HG03442 (cell line): ENCODE measurements around the gene ZNF385C.

Experiments
- ATAC-seq: cut with Tn5 transposase; IDR thresholded peaks from one replicate; pipeline ENCODE4 v1.9.1; 2021; ENCODE audit warnings: mild to moderate bottlenecking, moderate library complexity; ENCODE audit not compliant: unreplicated experiment

Gene ZNF385C

DNA sequence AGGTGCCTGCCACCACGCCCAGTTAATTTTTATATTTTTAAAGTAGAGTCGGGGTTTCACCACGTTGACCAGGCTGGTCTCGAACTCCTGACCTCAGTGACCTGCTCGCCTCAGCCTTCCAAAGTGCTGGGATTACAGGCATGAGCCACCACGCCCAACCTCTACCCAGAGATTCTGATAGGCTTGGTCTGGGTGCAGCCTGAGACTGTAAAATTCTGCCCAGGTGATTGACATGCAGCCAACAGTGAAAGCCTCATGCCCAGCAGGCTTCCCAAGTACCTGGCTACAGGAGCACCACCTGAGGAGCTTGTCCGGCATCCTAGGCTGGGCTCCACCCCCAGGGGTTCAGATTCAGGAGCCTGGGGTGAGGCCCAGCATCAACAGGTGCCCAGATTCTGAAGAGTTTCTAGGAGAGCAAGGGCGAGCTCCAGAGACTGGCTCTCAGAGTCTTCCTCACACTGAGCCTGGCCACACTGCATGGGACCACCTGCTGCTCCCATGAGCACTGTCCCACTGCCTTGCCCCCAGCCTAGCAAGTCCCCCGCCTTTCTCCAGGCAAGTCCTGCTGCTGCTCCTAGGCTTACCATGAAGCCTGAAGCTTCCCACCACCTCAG lies 16.6 kb downstream of the ZNF385C start:
- ATAC-seq: no peak

DNA sequence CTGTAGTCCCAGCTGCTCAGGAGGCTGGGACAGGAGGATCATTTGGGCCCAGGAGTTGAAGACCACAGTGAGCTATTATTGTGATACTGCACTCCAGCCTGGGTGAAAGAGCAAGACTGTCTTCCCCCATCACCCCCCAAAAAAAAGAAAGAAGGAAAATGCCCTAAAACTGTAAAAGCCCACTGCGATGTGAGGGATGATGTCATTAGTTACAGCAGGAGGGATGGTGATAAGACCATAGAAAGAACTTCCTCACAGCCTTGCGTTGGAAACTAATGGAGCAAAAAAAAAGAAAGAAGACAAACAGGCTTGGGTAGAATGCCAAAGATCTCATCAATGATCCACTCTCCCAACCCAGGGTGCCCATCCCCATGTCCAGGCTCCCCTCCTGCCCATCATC lies 18.7 kb downstream of the ZNF385C start:
- ATAC-seq: no peak

DNA sequence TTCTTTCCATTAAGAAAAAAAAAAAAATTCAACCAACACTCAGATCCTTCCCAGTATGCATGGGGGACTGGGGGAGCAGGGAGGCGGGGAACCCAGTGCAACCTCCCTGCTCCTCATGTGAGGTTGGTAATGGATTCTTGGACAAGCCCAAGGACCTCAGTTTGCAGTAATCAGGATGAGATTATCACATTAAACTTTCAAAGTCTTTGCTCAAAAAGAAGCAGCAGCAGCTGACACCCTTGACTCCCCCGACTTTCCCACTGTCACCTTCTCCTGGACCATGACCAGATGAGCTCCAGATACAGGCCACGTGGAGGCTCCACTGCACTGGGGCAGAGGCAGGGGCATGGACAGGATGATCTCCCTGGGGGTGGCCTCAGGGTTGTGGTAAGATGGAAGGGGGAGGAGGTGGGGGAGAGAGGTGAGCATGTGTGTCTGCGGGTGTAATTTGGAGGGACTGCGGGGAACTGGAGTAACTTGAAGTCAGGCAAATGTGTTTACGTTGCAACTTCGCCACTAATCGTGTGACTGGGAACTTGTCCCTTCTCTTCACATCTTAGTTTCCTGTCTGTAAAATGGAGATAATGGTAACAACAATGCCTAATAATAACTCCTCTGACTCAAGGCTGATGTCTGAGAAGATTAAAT lies 19.8 kb downstream of the ZNF385C start:
- no peak for ATAC-seq

DNA sequence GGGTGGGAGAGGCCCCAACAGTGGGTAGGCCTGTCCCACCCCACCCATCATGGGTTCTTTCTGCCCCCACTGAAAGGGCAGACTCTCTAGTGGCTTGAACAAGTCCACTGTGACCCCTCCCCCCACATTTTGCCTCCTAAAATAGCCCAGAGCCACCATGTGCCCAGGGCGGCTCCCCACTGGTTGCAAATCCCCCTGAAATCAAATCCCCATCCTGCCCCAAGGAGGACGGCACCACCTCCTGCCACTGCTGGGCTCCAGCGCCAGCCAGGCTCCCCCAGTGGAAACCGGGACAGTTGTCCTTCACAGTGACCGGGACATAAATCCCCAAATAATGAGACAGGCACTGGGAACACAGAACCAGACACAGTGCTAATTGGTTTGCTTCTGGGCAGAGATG lies 20.5 kb downstream of the ZNF385C start:
- no peak for ATAC-seq

DNA sequence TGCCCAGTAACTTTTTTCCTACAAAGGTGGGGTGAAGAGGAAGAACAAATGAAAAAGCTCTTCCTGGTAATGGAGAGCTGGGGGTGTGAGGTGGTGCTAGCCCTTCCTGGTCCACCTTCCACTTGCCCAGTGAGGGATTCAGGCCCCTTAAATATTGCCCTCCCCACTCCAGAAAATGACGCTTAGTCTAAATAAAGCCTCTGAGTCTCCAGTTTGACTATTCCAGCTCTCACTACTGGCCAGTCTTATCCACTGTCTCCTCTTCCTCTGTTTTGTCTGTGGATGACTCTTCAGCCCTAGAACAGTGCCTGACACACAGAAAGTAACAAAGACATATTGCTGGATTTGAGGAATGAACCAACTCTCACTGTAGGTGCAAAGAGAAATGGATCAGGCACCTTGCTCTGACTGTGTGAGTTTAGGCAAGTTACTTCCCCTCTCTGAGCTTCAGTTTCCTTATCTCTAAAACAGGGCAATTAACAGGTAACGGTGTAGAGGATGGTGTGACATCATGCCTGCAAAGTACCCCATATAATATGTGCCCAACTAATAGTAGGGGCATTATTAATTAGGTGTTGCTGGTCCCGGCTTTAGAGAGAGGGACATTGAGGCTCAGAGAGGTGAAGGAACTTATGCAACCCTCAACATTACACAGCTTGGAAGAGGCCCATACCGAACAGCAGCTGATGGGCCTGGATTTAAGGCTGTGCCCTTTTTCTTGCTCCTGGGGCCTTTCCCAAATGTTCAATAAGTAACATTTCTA lies 21.3 kb downstream of the ZNF385C start:
- no peak for ATAC-seq

DNA sequence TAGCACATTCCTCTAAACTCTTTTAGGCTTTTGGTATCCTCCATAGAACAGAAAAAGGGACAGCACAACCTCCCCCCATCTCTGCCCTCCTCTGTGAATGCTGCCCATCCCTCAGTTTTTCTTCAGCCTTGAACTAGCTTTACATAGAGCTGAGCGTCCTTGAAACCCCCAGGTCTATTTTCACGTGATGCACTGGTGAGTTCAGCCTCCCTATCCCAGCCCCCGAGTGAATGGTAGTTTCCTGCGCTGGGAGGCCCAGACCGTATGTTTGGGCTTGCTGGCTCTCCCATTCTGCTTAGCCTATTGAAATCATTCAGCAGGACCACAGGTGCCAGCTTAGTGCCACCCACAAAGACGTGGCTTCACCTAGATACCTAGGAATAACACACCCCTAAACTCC lies 22.5 kb downstream of the ZNF385C start:
- no peak for ATAC-seq

DNA sequence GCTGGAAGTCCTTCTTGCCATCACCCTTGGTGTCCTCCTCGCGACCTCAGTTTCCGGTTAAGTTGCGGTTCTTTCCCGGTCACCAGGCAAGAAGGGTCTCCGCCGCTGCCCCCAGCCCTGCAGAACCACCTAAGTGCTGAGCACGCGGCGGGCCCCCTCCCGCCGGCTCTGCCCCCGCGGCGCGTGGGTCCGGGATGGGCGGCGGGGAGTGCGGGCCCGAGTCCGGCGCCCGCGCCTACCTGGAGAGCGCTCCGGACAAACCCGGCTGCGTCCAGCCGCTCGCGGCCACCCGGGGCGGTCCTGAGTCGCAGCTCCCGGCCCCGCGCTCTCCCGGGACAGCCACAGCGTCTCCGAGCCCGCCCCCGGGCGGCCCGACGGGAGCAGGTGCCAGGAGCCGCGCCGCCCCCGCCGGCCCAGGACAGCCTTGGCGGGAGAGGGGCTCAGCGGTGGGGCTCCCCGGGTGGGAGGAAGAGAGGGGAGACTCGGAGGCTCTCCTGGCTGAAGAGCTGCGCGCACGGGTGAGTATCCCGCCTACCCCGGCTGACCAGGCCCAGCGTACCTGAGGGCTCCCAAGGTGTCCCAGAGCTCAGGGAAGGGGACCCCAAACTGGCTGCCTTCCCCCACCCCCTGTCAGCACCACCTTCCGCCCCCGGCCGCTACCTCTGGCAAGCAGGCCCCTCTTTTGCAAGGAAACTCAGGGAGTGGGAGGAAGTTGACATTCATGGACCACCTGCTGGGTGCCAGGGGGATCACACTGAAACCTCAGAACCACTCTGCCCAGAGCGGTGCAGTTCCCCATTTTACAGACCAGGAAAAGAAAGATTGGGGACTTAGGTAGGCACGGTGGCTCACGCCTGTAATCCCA lies 25.7 kb downstream of the ZNF385C start:
- no peak for ATAC-seq

DNA sequence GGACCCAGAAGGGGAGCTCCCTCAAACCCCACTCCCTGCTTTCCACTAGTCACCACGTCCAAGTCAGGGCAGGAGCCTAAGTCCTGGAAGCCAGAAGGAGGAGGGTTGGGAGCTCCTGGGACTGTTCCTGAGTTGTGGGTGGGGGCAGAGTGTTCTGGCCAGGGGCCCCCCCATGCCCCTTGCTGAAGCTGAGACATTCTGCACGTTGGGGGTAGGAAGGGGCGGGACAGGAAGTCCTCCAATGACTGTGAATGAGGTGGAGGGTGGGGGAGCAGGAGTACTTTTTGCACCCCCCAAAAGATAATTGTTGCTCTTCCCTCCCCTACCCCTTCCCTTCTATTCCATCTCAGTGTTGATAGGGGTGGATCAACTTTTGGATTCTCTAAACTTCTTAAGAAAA lies 26.5 kb downstream of the ZNF385C start:
- ATAC-seq: no peak

DNA sequence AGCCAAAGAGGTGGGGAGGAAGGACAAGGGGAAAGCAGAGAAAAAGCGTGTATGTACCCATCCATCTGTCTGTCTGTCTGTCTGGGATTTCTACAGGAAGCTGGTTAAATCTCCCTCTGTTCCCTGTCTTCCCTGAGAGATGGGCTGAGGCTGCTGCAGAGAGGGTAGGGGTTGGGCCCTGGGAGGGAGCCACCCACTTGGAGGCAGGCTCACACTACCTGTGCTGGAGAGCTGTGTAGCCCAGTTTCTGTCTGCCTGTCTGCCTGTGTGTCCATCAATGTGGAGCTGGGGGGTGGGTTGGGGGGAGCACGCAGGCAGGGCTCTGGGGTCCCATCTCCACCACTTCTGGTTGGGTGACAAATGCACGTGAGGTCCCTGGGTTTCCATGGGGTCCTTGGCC lies 29.3 kb downstream of the ZNF385C start:
- ATAC-seq: no peak

DNA sequence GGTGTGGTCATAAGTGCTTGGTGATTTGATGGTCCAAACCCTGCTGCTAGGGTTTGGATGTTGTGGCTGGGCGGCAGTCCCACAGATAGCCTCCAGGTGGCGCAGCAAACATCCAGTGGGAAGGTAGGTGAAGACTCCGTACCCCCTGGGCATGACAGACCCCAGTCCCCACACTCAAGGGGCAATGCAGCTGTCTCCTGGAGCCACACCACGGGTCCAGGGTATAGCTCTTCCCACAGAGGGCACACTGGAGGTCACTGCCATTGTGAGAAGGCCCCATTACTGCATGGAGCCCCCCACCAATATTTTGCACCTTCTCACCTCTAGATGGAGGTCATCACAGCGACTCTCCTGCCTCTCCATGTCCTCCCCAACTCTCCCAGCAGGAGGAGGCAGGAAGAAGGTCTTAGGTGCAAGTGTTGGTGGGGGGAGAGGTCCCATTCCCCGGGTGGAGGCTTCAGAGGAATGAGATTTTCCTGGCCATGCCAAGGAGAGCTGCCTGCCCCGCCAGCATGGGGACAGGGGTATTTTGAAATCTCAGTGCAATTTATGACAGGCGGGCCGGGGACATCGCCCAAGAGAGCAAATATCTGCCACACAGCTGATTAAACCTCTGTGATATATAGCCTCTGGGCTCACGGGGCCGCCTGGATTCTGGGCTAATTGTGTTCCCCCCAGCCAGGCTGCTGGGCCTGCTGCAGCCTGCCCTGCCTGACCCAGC lies 30.7 kb downstream of the ZNF385C start:
- ATAC-seq: no peak

DNA sequence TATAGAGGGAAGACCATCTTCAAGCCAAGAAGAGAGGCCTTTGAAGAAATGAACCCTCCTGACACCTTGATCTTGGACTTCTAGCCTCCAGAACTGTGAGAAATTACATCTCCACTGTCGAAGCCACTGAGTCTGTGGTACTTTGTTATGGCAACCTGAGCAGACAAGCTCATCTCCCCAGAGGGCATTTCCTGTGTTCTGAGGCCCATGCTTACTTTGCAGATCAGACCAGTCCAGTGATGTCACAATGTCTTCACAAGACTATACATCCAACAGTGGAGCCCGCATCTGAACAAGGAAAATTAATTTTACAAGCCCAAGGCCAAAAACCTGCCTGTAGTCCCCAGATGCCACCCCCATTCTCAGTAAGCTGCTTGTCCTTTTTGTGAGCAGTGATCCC lies 33.1 kb downstream of the ZNF385C start:
- ATAC-seq: no peak

DNA sequence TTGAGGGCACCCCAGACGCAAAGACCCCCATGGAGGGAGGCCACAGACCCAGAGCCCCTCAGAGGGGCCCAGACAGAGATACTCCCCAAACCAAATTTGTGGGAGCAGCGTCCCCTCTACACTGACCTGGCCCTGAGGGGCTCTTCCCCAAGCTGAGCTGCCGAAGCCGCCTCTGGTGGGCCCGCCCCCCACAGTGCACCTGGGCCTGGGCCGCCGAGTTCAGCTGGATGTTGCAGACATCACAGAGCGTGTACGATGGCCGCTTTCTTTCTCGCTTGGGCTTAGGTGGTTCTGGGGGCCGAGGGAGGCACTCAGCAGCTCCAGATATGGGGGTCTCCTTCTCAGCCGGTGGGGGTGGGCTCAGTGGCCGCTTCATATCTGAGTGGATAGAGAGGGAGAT lies 35.6 kb downstream of the ZNF385C start:
- no peak for ATAC-seq

DNA sequence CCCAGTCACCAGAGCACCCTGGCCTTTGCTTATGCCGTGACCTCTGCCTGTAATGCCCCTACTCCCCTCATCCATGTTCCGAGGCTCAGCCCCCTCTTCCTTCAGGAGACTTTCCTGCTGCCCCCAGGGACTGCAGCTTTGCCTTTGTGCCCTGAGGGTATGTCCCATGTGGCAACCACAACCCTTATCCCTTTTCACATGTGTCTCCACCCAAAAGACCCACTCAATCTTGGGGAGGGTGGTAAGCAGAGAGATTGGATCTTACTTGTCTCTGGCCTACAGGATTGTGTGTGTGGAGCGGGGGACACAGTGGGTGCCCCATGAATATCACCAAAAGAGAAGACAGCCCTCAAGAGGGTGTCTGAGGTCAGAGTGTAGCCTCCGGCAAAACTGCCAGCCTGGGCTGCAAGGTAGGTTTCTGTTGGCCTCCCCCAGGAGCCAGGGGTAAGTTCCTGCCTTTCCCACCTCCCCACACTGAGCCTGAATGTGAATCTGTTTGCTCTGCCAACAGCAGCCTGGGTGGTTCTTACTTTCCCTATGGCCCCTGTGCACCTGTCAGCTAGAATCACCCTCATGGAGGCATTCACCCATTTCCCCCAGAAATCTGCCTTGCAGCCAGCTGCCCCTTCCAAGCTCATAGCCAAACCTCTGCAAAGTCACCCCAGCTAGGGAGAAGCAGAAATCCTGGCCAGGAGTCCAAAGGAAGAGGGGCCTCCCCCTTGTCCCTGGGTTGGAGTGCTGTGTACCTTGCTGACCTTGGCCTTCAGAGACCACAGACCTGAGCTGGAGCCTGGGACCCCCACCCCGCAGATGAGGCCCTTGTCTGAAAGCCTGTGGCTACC lies 36.4 kb downstream of the ZNF385C start:
- ATAC-seq: no peak

DNA sequence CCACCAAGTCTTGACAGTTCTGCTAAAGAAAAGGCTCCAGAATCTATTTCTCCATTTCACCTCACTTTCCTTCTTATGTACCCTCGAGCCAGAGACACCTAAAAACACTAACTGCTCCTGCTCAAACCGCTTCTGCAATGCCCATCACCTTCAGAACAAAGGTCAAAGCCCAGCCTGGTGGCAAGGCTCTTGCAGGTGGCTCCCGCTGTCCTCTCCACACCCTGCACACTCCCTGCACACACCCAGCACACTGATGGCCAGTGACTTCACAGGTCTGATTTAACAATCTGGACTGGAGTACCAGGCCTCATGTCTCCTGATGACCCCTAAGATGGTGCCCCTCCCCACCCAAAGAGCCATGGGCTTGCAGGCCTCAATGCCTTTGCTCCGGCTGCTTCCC lies 38.0 kb downstream of the ZNF385C start:
- ATAC-seq: no peak

DNA sequence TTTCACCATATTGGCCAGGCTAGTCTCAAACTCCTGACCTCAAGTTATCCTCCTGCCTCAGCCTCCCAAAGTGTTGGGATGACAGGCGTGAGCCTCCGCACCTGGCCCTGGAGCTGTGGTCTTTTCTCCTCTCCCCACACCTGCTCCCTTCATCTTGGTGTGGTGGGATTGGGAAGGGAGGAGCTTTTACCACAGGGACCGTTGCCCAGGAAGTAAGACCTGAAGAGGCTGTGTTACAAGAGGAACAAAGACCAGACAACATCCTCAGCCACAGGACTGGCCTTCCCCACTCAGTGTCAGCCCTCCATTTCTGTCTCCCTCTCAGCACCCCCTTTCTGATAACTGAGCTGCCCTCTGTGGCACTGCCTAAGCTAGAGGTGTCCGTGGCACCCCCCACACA lies 38.5 kb downstream of the ZNF385C start:
- ATAC-seq: no peak

DNA sequence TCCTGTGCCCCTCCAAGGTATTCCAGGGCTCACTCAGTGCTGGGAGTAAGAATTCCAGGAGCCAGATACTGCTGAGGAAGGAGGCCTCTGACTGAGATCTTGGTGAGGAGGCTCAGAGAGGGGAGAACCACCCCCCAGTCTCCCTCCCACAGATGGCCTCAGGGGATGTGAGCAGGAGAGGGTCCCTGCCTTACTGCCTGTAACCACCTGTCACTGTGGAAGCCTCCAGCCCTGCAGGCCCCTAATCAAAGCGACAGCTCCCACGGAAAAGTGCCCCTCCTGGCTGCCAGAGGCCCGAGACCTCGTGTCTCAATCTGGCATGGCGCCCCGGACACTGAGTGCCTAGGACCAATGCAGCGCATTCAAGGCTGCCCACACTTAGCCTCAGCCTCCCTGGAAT lies 40.2 kb downstream of the ZNF385C start:
- ATAC-seq: no peak

DNA sequence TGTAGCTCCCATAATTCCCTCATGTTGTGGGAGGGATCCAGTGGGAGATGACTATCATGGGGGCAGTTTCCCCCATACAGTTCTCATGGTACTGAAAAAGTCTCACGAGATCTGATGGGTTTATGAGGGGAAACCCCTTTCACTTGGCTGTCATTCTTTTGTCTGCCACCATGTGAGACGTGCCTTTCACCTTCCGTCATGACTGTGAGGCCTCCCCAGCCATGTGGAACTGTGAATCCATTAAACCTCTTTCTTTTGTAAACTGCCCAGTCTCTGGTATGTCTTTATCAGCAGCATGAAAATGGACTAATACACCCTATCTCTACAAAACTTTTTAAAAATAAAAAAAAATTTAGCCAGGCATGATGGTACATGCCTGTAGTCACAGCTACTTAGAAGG lies 41.6 kb downstream of the ZNF385C start:
- no peak for ATAC-seq

DNA sequence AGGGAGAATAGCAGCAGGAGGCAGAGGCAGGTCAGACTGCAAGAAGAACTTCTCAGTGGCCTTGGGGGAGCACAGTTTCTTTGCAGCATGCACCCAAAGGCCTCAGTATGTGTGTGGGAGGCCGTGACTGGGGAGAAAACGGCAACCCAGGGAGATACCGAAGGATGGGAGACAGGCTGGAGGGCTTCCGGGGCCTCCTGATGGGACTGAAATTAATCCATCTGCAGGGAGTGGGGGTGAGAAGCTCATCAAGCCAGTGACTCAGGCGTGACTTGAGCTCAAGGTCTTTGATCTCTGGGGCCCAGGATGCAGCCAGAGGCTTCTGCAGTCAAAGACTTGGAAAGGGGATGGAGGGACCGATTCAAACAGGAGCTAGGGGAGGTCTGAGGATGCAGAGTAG lies 42.8 kb downstream of the ZNF385C start:
- no peak for ATAC-seq

DNA sequence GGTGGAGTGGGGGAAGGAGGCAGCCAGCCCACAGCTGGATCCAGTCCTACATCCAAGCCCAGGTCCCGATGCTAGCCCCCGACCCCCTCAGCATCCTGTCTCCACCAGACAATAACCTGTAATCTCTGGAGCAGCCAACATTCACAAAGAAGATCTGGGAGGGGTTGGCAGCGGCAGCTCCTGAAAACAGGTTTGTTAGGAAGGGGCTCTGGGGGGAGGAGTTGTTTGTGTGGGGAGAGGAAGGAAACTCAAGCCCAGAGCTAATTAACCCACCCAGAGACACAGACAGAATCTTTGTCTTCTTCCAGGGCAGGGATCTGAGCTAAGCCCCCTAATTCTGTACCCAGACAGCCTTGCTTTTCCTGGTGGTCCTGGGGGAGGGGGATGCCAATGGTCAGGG lies 43.2 kb downstream of the ZNF385C start:
- ATAC-seq: no peak
